ENCODE data around the gene HEATR5A. TPM values are rescaled to one million over a fixed set of nuclear protein-coding genes. Genes with fewer than 3 reads are reported as not detected.

Gene HEATR5A
- total and polyA plus RNA-seq, 2 of the 13 experiments (the other 11 are each of a cell fraction or from before 2014, with no cell fraction given) = 36.4 to 105 TPM

DNA sequence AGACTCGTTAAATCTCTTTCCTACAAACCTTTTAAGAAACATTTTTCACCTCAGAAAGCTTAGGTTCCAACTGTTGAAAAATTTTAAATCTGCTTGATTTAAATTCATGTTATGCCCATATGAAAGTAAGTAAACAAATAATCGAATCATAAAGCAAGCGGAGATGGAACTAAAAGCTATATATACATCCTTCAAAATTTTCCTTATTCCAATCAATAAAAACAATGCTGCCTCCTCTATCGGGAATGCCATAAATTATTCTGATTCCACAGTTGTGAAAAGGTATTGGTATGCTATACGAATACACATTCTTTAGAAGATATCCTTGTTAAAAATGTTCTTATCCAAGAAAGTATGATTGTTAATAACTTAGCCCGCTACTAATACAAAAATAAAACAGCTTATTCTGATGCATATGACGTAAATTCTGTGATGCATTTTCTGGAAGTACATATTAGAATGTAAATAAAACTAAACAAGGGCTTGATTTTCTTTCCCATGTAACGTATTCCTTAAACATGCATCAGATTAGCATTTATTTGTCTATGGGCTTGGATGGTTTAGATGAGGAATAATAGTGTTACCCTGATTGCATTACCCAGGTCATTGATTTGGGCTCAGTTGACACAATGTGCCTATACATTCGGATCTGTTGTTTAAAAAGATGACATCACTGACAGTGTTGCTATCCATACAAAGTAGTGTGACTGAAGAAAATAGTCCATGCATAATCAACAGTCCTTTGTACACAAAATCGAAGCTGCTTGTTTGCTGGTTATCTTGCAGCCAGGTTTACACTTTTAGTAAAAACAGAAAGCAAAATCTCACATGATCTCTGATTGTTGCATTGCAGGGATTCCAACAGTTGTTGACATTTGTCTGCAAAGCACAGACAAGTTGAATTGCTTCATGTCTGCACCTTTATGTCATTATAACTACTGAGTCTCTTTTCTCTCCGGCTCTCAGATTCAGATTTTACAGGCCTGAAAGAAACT, 37.6 kb upstream of the HEATR5A start (continued):
- 0 out of 2 replicates have a peak, but pooled peaks have one; percentile 34 for TF ChIP-seq PPARG (CRISPR knock-in tag; conservative IDR thresholded peaks at IDR 0.05)
- no peak; the same call in 1 of the 2 replicates for TF ChIP-seq ZNF546 (CRISPR knock-in tag; conservative IDR thresholded peaks at IDR 0.05)
- TF ChIP-seq ZC3H13 (CRISPR knock-in tag; IDR thresholded peaks at IDR 0.05) = no peak
- TF ChIP-seq, protein P1, sequence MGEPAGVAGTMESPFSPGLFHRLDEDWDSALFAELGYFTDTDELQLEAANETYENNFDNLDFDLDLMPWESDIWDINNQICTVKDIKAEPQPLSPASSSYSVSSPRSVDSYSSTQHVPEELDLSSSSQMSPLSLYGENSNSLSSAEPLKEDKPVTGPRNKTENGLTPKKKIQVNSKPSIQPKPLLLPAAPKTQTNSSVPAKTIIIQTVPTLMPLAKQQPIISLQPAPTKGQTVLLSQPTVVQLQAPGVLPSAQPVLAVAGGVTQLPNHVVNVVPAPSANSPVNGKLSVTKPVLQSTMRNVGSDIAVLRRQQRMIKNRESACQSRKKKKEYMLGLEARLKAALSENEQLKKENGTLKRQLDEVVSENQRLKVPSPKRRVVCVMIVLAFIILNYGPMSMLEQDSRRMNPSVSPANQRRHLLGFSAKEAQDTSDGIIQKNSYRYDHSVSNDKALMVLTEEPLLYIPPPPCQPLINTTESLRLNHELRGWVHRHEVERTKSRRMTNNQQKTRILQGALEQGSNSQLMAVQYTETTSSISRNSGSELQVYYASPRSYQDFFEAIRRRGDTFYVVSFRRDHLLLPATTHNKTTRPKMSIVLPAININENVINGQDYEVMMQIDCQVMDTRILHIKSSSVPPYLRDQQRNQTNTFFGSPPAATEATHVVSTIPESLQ (CRISPR knock-in tag; conservative IDR thresholded peaks at IDR 0.05) = no peak
- TF ChIP-seq, protein P2, sequence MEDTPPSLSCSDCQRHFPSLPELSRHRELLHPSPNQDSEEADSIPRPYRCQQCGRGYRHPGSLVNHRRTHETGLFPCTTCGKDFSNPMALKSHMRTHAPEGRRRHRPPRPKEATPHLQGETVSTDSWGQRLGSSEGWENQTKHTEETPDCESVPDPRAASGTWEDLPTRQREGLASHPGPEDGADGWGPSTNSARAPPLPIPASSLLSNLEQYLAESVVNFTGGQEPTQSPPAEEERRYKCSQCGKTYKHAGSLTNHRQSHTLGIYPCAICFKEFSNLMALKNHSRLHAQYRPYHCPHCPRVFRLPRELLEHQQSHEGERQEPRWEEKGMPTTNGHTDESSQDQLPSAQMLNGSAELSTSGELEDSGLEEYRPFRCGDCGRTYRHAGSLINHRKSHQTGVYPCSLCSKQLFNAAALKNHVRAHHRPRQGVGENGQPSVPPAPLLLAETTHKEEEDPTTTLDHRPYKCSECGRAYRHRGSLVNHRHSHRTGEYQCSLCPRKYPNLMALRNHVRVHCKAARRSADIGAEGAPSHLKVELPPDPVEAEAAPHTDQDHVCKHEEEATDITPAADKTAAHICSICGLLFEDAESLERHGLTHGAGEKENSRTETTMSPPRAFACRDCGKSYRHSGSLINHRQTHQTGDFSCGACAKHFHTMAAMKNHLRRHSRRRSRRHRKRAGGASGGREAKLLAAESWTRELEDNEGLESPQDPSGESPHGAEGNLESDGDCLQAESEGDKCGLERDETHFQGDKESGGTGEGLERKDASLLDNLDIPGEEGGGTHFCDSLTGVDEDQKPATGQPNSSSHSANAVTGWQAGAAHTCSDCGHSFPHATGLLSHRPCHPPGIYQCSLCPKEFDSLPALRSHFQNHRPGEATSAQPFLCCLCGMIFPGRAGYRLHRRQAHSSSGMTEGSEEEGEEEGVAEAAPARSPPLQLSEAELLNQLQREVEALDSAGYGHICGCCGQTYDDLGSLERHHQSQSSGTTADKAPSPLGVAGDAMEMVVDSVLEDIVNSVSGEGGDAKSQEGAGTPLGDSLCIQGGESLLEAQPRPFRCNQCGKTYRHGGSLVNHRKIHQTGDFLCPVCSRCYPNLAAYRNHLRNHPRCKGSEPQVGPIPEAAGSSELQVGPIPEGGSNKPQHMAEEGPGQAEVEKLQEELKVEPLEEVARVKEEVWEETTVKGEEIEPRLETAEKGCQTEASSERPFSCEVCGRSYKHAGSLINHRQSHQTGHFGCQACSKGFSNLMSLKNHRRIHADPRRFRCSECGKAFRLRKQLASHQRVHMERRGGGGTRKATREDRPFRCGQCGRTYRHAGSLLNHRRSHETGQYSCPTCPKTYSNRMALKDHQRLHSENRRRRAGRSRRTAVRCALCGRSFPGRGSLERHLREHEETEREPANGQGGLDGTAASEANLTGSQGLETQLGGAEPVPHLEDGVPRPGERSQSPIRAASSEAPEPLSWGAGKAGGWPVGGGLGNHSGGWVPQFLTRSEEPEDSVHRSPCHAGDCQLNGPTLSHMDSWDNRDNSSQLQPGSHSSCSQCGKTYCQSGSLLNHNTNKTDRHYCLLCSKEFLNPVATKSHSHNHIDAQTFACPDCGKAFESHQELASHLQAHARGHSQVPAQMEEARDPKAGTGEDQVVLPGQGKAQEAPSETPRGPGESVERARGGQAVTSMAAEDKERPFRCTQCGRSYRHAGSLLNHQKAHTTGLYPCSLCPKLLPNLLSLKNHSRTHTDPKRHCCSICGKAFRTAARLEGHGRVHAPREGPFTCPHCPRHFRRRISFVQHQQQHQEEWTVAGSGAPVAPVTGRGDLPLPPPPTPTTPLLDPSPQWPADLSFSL (CRISPR knock-in tag; IDR thresholded peaks at IDR 0.05) = peak; percentile 85
- TF ChIP-seq ZNF547 (CRISPR knock-in tag; IDR thresholded peaks at IDR 0.05) = no peak
- TF ChIP-seq SP5 (CRISPR knock-in tag; IDR thresholded peaks at IDR 0.05; ENCODE audit: borderline replicate concordance, low read depth) = peak; percentile 9; the same call in 1 of the 2 replicates
- TF ChIP-seq ZNF44 (CRISPR knock-in tag; IDR thresholded peaks at IDR 0.05) = no peak
- TF ChIP-seq SIN3B (IDR thresholded peaks at IDR 0.05; ENCODE audit: low read length) = peak; percentile 10; the same call in 1 of the 2 replicates
- TF ChIP-seq MXD4 (CRISPR knock-in tag; IDR thresholded peaks at IDR 0.05) = 0 out of 2 replicates have a peak, but pooled peaks have one; percentile 65
- TF ChIP-seq SRSF9 (IDR thresholded peaks at IDR 0.05; ENCODE audit: borderline replicate concordance, insufficient read depth, low read depth, low read length, poor library complexity, severe bottlenecking) = no peak
- peak; percentile 60 for TF ChIP-seq JARID2 (CRISPR knock-in tag; IDR thresholded peaks at IDR 0.05; ENCODE audit: insufficient replicate concordance)
- TF ChIP-seq, protein P3, sequence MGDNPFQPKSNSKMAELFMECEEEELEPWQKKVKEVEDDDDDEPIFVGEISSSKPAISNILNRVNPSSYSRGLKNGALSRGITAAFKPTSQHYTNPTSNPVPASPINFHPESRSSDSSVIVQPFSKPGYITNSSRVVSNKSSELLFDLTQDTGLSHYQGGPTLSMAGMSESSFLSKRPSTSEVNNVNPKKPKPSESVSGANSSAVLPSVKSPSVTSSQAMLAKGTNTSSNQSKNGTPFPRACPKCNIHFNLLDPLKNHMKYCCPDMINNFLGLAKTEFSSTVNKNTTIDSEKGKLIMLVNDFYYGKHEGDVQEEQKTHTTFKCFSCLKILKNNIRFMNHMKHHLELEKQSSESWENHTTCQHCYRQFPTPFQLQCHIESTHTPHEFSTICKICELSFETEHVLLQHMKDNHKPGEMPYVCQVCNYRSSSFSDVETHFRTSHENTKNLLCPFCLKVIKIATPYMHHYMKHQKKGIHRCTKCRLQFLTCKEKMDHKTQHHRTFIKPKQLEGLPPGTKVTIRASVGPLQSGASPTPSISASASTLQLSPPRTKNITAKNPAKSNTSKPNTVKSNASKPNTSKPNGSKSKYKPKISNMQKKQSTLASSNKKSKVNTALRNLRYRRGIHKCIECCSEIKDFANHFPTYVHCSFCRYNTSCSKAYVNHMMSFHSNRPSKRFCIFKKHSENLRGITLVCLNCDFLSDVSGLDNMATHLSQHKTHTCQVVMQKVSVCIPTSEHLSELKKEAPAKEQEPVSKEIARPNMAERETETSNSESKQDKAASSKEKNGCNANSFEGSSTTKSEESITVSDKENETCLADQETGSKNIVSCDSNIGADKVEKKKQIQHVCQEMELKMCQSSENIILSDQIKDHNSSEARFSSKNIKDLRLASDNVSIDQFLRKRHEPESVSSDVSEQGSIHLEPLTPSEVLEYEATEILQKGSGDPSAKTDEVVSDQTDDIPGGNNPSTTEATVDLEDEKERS (CRISPR knock-in tag; IDR thresholded peaks at IDR 0.05) = 0 out of 2 replicates have a peak, but pooled peaks have one; percentile 89
- peak; percentile 94 for TF ChIP-seq TBL1XR1 (IDR thresholded peaks at IDR 0.05; ENCODE audit: borderline replicate concordance, low read length, partially characterized antibody)
- peak; percentile 60; the same call in 1 of the 2 replicates for TF ChIP-seq ZNF792 (CRISPR knock-in tag; IDR thresholded peaks at IDR 0.05)
- peak; percentile 62 for TF ChIP-seq ATF1 (CRISPR knock-in tag; IDR thresholded peaks at IDR 0.05)
- TF ChIP-seq CHD4 (IDR thresholded peaks at IDR 0.05; ENCODE audit: borderline replicate concordance, low read length) = no peak
